ENCODE results near the gene ITGB1.

ITGB1 gene

GRCh38 chr10:32942081-32942480 is 15.9 kb downstream of the ITGB1 start:
- H3K9me3 Mint-ChIP-seq = no peaks in the 10 kb centered on the region
- H3K36me3 Mint-ChIP-seq = peaks cover 12% of the 10 kb centered on the region
- H3K27me3 Mint-ChIP-seq = no peaks in the 10 kb centered on the region
- no peak for ATAC-seq (ENCODE audit: low read depth)
- DNase-seq (ENCODE audit: low spot score in 2 of 2) = no peak
- H3K27ac Mint-ChIP-seq = peak overlapping the region; percentile 77
- peak overlapping the region; percentile 54 for H3K4me3 Mint-ChIP-seq
- H3K4me1 Mint-ChIP-seq = peaks cover 53% of the 10 kb centered on the region

- H3K9me3 Mint-ChIP-seq = no peaks in the 10 kb centered on the region
- H3K4me1 Mint-ChIP-seq = peaks cover 53% of the 10 kb centered on the region
- peaks cover 12% of the 10 kb centered on the region for H3K36me3 Mint-ChIP-seq
- peak overlapping the region; percentile 54 for H3K4me3 Mint-ChIP-seq
- no peaks in the 10 kb centered on the region for H3K27me3 Mint-ChIP-seq
- ATAC-seq (ENCODE audit: low read depth) = no peak
- DNase-seq (ENCODE audit: low spot score in 2 of 2) = no peak
- peak overlapping the region; percentile 77 for H3K27ac Mint-ChIP-seq
These were observed 16.7 kb downstream of the ITGB1 start for GRCh38 chr10:32941357-32941756.

- Mint-ChIP-seq H3K36me3 (peaks cover 16% of the 10 kb centered on the region), H3K27me3 (no peaks in the 10 kb centered on the region), H3K27ac (peak overlapping the region; percentile 77), H3K9me3 (no peaks in the 10 kb centered on the region), H3K4me1 (peaks cover 55% of the 10 kb centered on the region), H3K4me3 (peak overlapping the region; percentile 67)
- no peak for DNase-seq (ENCODE audit: low spot score in 2 of 2)
- ATAC-seq (ENCODE audit: low read depth) = peak; percentile 35
These were observed 17.4 kb downstream of the ITGB1 start for GRCh38 chr10:32940321-32941301.

DNA sequence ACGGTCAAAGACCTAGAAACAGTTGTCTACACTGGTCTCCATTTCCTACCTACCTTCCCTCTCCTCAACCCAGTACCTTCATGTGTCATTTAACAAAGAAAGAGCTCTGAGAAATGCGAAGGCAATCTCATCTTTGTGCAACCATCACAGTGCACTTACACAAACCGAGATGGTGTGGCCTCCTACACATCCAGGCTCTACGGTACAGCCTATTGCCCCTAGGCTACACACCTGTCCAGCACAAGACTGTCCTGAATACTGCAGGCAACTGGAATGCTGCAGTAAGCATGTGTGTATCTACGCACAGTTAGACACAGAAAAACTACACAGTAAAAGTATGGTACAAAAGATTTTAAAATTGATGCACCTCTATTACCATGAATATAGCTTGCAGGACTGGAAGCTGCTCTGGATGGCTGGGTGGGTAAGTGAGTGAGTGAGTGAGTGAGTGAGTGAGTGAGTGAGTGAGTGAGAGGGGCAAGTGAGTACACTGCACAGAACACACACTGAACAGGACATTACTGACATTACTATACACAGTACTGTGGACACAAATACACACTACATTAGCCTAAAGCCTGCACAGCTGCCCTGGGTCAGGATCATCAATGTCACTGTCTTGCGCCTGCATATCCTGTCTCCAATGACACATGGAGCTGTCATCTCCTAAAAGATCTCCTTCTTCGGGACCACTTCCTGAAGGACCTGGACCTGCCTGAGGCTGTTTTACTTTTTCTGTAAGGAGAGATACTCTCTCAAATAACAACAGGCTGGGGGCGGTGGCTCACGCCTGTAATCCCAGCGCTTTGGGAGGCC is 18.5 kb downstream of the ITGB1 start:
- peaks cover 19% of the 10 kb centered on the region for H3K36me3 Mint-ChIP-seq
- H3K27ac Mint-ChIP-seq = peak overlapping the region; percentile 92
- ATAC-seq (ENCODE audit: low read depth) = no peak
- no peaks in the 10 kb centered on the region for H3K27me3 Mint-ChIP-seq
- peak overlapping the region; percentile 77 for H3K4me3 Mint-ChIP-seq
- peaks cover 53% of the 10 kb centered on the region for H3K4me1 Mint-ChIP-seq
- H3K9me3 Mint-ChIP-seq = no peaks in the 10 kb centered on the region
- no peak for DNase-seq (ENCODE audit: low spot score in 2 of 2)

DNA sequence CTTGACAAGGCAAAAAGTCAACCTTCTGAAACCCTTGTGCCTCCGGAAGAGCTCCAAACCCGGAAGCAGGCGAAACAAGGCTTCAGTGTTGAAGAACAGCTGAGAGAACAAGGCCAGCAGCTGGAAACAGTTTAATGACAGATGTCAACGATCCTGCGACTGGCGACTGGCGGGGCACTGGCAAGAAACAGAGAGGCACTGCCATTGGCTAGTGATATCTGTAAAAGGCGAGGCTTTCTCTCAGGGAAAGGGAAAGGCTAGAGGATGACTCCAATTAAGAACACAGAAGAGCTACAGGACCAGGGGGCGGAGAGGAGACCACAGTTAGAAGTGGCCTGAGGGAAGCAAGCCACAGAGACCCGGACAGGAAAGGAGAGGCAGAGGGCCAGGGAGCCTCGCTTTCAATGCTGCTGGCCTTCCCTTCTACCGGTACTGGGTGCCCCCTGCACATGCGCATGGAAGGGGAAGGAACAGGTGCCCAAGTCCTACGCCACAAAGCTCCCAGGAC is 19.4 kb downstream of the ITGB1 start:
- no peaks in the 10 kb centered on the region for H3K27me3 Mint-ChIP-seq
- DNase-seq (ENCODE audit: low spot score in 2 of 2) (no peak), ATAC-seq (ENCODE audit: low read depth) (no peak)
- peaks cover 47% of the 10 kb centered on the region for H3K4me1 Mint-ChIP-seq
- no peaks in the 10 kb centered on the region for H3K9me3 Mint-ChIP-seq
- H3K36me3 Mint-ChIP-seq = peaks cover 18% of the 10 kb centered on the region
- peak overlapping the region; percentile 77 for H3K4me3 Mint-ChIP-seq
- H3K27ac Mint-ChIP-seq = peak overlapping the region; percentile 92

GRCh38 chr10:32937911-32938424 is 20.1 kb downstream of the ITGB1 start:
- Mint-ChIP-seq H3K27ac (peak overlapping the region; percentile 92), H3K4me3 (peak overlapping the region; percentile 77), H3K9me3 (no peaks in the 10 kb centered on the region), H3K27me3 (no peaks in the 10 kb centered on the region), H3K36me3 (peaks cover 16% of the 10 kb centered on the region), H3K4me1 (peaks cover 44% of the 10 kb centered on the region)
- DNase-seq (ENCODE audit: low spot score in 2 of 2) = no peak
- peak; percentile 78 for ATAC-seq (ENCODE audit: low read depth)

- Mint-ChIP-seq H3K9me3 (no peaks in the 10 kb centered on the region), H3K36me3 (peaks cover 36% of the 10 kb centered on the region), H3K4me3 (no peak overlapping the region), H3K4me1 (peaks cover 11% of the 10 kb centered on the region), H3K27me3 (no peaks in the 10 kb centered on the region), H3K27ac (no peak overlapping the region)
- ATAC-seq (ENCODE audit: low read depth) (no peak), DNase-seq (ENCODE audit: low spot score in 2 of 2) (no peak)
These were observed 25.8 kb downstream of the ITGB1 start for GRCh38 chr10:32932225-32932729.

DNA sequence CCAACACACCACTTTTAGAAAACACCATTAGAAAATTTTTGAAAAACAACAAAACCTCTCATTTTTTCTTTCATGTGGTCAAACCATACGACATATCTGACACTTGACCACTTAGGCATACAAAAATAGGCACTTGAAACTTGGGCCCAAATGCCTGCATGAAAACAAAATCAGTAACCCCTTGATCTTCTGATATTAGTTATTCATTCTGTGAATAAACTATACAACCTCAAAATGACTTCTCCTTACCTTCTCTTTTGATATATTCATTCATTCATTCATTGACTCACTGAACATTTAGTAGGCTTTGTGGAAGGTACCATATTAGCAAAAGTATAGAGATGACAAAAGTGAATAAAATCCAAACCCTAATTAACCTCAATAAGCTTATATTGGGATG is 26.4 kb downstream of the ITGB1 start:
- no peak for DNase-seq (ENCODE audit: low spot score in 2 of 2)
- no peak for ATAC-seq (ENCODE audit: low read depth)
- H3K4me1 Mint-ChIP-seq = peaks cover 11% of the 10 kb centered on the region
- H3K4me3 Mint-ChIP-seq = no peak overlapping the region
- peak overlapping the region; percentile 14 for H3K27ac Mint-ChIP-seq
- H3K9me3 Mint-ChIP-seq = no peaks in the 10 kb centered on the region
- no peaks in the 10 kb centered on the region for H3K27me3 Mint-ChIP-seq
- peaks cover 42% of the 10 kb centered on the region for H3K36me3 Mint-ChIP-seq

DNA sequence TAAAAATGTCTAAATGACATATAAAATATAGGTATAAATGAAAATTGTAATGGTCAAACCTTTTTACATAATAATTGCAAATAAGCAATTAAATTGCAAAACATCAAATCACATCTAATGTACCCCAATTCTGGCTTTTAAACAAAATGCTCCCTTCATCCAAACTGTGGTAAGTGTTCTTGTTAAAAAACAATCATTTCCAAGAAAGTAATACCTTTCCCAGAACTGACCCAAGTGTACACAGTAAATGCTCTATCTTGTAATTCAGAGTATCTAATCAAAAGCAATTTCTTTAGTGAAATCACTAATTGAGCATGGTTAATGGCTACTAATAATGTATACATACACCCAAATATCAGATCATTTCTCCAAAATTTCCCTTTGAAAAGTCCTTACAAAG is 28.0 kb downstream of the ITGB1 start:
- Mint-ChIP-seq H3K36me3 (peaks cover 44% of the 10 kb centered on the region), H3K4me1 (peaks cover 11% of the 10 kb centered on the region)

DNA sequence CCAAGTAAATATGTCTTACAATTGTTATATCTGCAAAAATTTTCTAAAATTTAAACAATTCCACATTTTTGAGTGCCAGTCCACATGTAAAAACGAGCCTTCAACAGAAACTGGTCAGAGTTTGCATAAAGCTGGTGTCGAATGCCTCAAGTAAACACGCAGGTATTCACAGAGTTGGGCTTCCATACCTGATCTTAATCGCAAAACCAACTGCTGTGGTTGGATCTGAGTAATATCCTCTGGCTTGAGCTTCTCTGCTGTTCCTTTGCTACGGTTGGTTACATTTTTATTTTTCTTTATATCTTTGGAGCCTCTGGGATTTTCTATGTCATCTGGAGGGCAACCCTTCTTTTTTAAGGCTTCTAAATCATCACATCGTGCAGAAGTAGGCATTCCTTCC is 28.4 kb downstream of the ITGB1 start:
- Mint-ChIP-seq H3K4me3 (no peak overlapping the region), H3K9me3 (no peaks in the 10 kb centered on the region), H3K36me3 (peaks cover 42% of the 10 kb centered on the region), H3K4me1 (peaks cover 11% of the 10 kb centered on the region), H3K27me3 (no peaks in the 10 kb centered on the region), H3K27ac (peak overlapping the region; percentile 58)
- no peak for DNase-seq (ENCODE audit: low spot score in 2 of 2)
- no peak for ATAC-seq (ENCODE audit: low read depth)

More for the DNA sequence above, 28.0 kb downstream of the ITGB1 start:
- H3K27me3 Mint-ChIP-seq = no peaks in the 10 kb centered on the region
- ATAC-seq (ENCODE audit: low read depth) (no peak), DNase-seq (ENCODE audit: low spot score in 2 of 2) (no peak)
- H3K4me3 Mint-ChIP-seq = no peak overlapping the region
- H3K27ac Mint-ChIP-seq = peak overlapping the region; percentile 58
- no peaks in the 10 kb centered on the region for H3K9me3 Mint-ChIP-seq

DNA sequence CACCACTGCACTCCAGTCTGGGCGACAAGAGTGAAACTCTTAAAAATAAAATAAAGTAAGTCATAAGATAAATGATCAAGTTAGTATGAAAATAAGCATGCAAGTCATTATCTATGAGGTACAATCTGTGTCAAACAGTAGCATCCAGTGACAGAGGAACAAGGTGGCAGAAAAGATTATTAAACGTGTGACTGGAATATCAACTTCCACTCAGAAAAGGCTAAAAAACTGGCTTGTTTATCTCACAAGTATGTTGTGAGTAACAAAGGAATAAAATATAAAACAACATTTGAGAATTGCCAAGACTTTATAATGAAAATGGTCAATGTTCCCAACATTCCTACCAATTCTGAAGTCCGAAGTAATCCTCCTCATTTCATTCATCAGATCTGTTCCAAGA is 30.3 kb downstream of the ITGB1 start:
- Mint-ChIP-seq H3K36me3 (peaks cover 53% of the 10 kb centered on the region), H3K27me3 (no peaks in the 10 kb centered on the region), H3K27ac (peak overlapping the region; percentile 9), H3K4me1 (peaks cover 11% of the 10 kb centered on the region), H3K4me3 (no peak overlapping the region), H3K9me3 (no peaks in the 10 kb centered on the region)
- no peak for DNase-seq (ENCODE audit: low spot score in 2 of 2)
- ATAC-seq (ENCODE audit: low read depth) = no peak

DNA sequence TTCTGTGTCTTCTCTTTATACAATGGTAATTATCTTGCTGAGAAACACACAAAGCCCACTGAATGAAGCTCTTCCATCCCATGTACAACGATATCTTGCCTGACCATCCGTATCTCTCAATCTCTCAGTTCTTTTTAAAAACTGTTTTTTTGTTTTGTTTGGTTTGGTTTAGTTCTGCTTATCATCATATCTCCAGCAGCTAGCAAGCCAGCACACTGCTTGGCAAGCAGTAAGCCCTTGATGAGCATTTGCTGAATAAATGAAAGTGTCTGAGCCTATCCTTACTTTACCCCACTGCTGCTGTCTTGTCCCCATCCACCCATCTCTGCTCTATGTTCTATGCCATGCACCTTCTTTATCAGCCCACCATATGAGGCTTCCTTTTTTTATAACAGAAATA is 34.2 kb downstream of the ITGB1 start:
- Mint-ChIP-seq H3K4me3 (no peak overlapping the region), H3K27me3 (no peaks in the 10 kb centered on the region), H3K4me1 (peaks cover 8% of the 10 kb centered on the region), H3K9me3 (no peaks in the 10 kb centered on the region), H3K27ac (peak overlapping the region; percentile 89), H3K36me3 (peaks cover 56% of the 10 kb centered on the region)
- no peak for ATAC-seq (ENCODE audit: low read depth)
- no peak for DNase-seq (ENCODE audit: low spot score in 2 of 2)

DNA sequence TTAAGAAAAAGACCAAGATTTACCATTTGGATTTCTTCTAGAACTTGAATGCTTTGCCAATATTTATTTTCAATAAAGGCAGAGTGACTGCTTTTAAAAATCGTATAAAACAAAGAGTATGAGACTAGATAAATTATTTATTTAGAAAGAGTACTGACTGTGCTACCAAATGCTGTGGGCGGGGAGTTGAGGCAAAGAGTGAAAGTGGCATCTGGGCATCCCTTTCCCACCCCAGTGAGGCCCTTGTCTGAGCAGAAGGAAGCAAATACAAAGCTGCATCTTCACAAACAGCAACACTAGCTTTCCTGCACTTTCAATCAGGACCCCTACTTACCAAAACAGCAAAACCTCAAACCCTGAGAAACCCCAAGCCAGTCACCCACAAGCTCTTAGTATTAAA is 34.9 kb downstream of the ITGB1 start:
- Mint-ChIP-seq H3K27ac (peak overlapping the region; percentile 89), H3K9me3 (no peaks in the 10 kb centered on the region), H3K4me3 (no peak overlapping the region), H3K27me3 (no peaks in the 10 kb centered on the region), H3K4me1 (peaks cover 5% of the 10 kb centered on the region), H3K36me3 (peaks cover 56% of the 10 kb centered on the region)
- no peak for DNase-seq (ENCODE audit: low spot score in 2 of 2)
- ATAC-seq (ENCODE audit: low read depth) = no peak

DNA sequence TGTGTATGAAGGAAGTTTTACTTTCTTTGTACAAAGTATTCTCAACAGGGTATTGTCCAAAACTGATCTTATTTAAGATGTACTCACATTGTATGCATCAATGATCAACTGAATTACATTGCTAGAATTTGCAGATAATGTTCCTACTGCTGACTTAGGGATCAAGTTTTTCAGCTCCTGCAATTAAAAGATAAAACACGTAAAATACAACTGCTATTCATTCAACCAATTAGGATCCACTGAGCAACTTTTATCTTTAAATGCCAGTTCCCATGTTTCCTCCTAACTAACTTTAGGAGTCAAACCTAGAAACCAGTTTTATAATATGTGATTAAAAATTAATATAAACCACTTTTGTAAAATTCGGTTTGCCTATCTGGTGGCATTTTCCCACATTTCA is 35.9 kb downstream of the ITGB1 start:
- DNase-seq (ENCODE audit: low spot score in 2 of 2) (no peak), ATAC-seq (ENCODE audit: low read depth) (no peak)
- Mint-ChIP-seq H3K36me3 (peaks cover 56% of the 10 kb centered on the region), H3K27ac (no peak overlapping the region), H3K4me3 (no peak overlapping the region), H3K4me1 (peaks cover 5% of the 10 kb centered on the region), H3K9me3 (no peaks in the 10 kb centered on the region), H3K27me3 (no peaks in the 10 kb centered on the region)
